Liver (tissue), 3 donors: ENCODE measurements around the gene KLRF1.

Experiments
- CTCF ChIP-seq: fragments of 150-350 bp; IDR thresholded peaks from 2 replicates; pipeline ENCODE4 v1.5.1; 2017; ENCODE audit warnings: improper control_type of control experiment, low read depth, low read length; ENCODE audit not compliant: missing input control
- FOXA2 ChIP-seq: IDR thresholded peaks from 2 replicates; pipeline ENCODE4 v1.6.1; 2016; ENCODE audit warnings: antibody characterized with exemption
- MAX ChIP-seq: IDR thresholded peaks from 2 replicates; pipeline ENCODE4 v1.6.1; 2016; ENCODE audit warnings: antibody characterized with exemption
- SP1 ChIP-seq: IDR thresholded peaks from 2 replicates; pipeline ENCODE4 v1.6.1; 2018; ENCODE audit warnings: antibody characterized with exemption, mild to moderate bottlenecking
- TAF1 ChIP-seq: conservative IDR thresholded peaks from 2 replicates; pipeline ENCODE4 v1.6.1; 2016; ENCODE audit warnings: antibody characterized with exemption, mild to moderate bottlenecking
- donor health status: healthy.
- donor health status: healthy.

DNA sequence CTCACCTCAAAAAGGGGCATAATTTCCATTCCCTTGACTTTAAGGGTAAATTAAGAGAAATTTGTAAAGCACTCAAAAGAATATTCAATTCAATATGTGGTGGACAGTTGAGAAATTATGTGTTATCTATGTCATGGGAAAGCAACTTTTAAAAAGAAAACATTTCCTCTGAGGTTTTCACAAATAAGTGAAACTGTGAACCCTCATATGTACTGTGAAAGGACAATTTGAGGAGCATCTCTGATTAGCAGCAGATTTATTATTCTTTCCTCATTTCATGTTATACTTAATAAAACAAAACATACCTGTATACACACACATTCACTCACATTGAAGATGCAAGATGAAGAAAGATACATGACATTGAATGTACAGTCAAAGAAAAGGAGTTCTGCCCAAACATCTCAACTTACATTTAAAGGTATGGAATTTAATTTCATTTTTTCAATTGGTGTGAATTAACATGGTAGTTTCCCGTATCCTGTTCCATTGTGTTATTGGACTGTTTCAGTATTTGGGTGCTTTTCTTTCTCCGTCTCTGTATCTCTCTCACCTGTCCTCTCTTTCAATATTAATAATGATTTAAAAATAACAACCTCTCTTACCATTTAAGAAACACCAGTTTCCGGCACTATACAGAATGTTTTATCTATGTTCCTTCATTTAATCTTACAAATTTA, at the start of gene KLRF1:
- TF ChIP-seq CTCF (no peak), MAX (no peak), SP1 (no peak), TAF1 (no peak), FOXA2 (no peak)
